Loucy (cell line): ENCODE results near the gene MECR.
"Not testable (repeated sequence)": the region's sequence is repeated elsewhere in the genome, so short reads cannot be mapped to it uniquely, and the experiment has no call there.

ENCODE experiments used
- H2AFZ ChIP-seq: fragments of 200-600 bp; sonication (generic); 2 replicates; pipeline ENCODE4 v1.6.0; 2016; ENCODE audit warnings: antibody characterized with exemption, mild to moderate bottlenecking, low read length, moderate library complexity
- H3F3A ChIP-seq: fragments of 200-600 bp; 2 replicates; pipeline ENCODE4 v1.6.0; 2016; ENCODE audit warnings: antibody characterized with exemption, low read depth, mild to moderate bottlenecking
- H3K27me3 ChIP-seq: fragments of 200-600 bp; sonication (generic); 2 replicates; pipeline ENCODE4 v1.6.1; 2014; ENCODE audit warnings: low read length, mild to moderate bottlenecking; ENCODE audit not compliant: insufficient read depth, poor library complexity, severe bottlenecking
- H3K36me3 ChIP-seq: fragments of 200-600 bp; sonication (generic); 2 replicates; pipeline ENCODE4 v1.6.1; 2016; ENCODE audit warnings: low read length; ENCODE audit not compliant: insufficient read depth
- H3K4me1 ChIP-seq: fragments of 200-600 bp; sonication (generic); 2 replicates; pipeline ENCODE4 v1.5.1; 2014; ENCODE audit warnings: low read length, mild to moderate bottlenecking; ENCODE audit not compliant: insufficient read depth, poor library complexity, severe bottlenecking
- H3K4me2 ChIP-seq: fragments of 200-600 bp; sonication (generic); 2 replicates; pipeline ENCODE4 v1.6.0; 2014; ENCODE audit warnings: antibody characterized with exemption, low read length, low read depth, mild to moderate bottlenecking; ENCODE audit not compliant: poor library complexity, severe bottlenecking
- H3K4me3 ChIP-seq: fragments of 200-600 bp; sonication (generic); 2 replicates; pipeline ENCODE4 v1.5.1; 2014; ENCODE audit warnings: low read length, mild to moderate bottlenecking, mixed read lengths; ENCODE audit not compliant: poor library complexity, severe bottlenecking
- H3K79me2 ChIP-seq: fragments of 200-600 bp; sonication (generic); 2 replicates; pipeline ENCODE4 v1.6.1; 2014; ENCODE audit warnings: low read length; ENCODE audit not compliant: insufficient read depth
- H3K9ac ChIP-seq: fragments of 200-600 bp; sonication (generic); 2 replicates; pipeline ENCODE4 v1.6.0; 2014; ENCODE audit warnings: mild to moderate bottlenecking, low read depth, low read length, moderate library complexity; ENCODE audit not compliant: poor library complexity, severe bottlenecking
- H3K9me2 ChIP-seq: fragments of 200-600 bp; sonication (generic); replicated peaks from 2 replicates; pipeline ENCODE4 v1.6.1; 2016; ENCODE audit warnings: low read depth, low read length, mixed read lengths
- H3K9me3 ChIP-seq: fragments of 200-600 bp; sonication (generic); 2 replicates; pipeline ENCODE4 v1.6.1; 2014; ENCODE audit warnings: mild to moderate bottlenecking, antibody characterized with exemption, low read length, low read depth; ENCODE audit not compliant: insufficient read depth
- H4K20me1 ChIP-seq: fragments of 200-600 bp; sonication (generic); 2 replicates; pipeline ENCODE4 v1.6.0; 2014; ENCODE audit warnings: antibody characterized with exemption, low read length, mild to moderate bottlenecking; ENCODE audit not compliant: insufficient read depth, poor library complexity, severe bottlenecking
- EZH2phosphoT487 ChIP-seq: fragments of 200-600 bp; IDR thresholded peaks from 2 replicates; pipeline ENCODE4 v1.6.1; 2018; ENCODE audit warnings: antibody characterized with exemption, mild to moderate bottlenecking, moderate library complexity, borderline replicate concordance
- TF ChIP-seq, protein P1 (sequence below): fragments of 200-600 bp; sonication (generic); conservative IDR thresholded peaks from 2 replicates; pipeline ENCODE4 v1.5.1; 2014; ENCODE audit warnings: mild to moderate bottlenecking, antibody characterized with exemption, low read length

MECR gene

DNA sequence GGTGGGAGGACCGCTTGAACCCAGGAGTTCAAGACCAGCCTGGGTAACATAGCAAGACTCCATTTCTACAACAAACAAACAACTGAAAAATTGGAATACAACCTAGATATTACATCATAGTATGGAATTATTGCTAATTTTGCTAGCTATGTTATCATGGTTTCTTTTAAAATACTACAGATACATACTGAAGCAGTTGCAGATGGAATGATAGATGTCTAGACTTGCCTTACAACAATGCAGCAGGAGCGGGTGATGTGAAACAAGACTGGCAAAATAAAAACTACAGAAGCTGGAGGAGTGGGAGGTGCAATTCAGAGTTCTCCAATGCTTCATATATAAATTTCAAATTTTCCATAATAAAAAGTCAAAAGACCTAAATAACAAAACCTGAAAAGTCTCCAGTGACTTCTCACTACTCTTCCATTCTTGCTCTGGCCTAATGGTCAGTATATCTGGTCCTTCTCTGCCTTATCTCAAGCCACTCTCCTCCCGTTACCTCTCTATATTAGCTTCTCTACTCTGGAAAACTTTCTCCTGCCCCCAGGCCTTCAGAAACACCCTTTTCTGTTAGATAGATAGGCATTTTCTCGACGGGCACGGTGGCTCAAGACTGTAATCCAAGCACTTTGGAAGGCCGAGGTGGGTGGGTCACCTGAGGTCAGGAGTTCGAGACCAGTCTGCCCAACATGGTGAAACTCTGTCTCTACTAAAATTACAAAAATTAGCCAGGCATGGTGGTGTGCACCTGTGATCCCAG is 78.5 kb downstream of the MECR start:
- no peaks in the 10 kb centered on the region for H3F3A ChIP-seq
- peaks cover 9% of the 10 kb centered on the region for H4K20me1 ChIP-seq
- H3K4me3 ChIP-seq, result no peak overlapping the region
- no peak overlapping the region for H3K4me2 ChIP-seq
- H3K9ac ChIP-seq, result no peak overlapping the region
- no peaks in the 10 kb centered on the region for H3K9me2 ChIP-seq
- H3K4me1 ChIP-seq, result no peaks in the 10 kb centered on the region
- no peak overlapping the region for H2AFZ ChIP-seq
- no peaks in the 10 kb centered on the region for H3K9me3 ChIP-seq
- H3K27me3 ChIP-seq, result no peaks in the 10 kb centered on the region
- TF ChIP-seq, protein P1, sequence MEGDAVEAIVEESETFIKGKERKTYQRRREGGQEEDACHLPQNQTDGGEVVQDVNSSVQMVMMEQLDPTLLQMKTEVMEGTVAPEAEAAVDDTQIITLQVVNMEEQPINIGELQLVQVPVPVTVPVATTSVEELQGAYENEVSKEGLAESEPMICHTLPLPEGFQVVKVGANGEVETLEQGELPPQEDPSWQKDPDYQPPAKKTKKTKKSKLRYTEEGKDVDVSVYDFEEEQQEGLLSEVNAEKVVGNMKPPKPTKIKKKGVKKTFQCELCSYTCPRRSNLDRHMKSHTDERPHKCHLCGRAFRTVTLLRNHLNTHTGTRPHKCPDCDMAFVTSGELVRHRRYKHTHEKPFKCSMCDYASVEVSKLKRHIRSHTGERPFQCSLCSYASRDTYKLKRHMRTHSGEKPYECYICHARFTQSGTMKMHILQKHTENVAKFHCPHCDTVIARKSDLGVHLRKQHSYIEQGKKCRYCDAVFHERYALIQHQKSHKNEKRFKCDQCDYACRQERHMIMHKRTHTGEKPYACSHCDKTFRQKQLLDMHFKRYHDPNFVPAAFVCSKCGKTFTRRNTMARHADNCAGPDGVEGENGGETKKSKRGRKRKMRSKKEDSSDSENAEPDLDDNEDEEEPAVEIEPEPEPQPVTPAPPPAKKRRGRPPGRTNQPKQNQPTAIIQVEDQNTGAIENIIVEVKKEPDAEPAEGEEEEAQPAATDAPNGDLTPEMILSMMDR, result no peak
- no peak for TF ChIP-seq EZH2phosphoT487
- H3K36me3 ChIP-seq, result peaks cover 98% of the 10 kb centered on the region
- H3K79me2 ChIP-seq, result peaks cover 16% of the 10 kb centered on the region; the same call in 1 of the 2 replicates

DNA sequence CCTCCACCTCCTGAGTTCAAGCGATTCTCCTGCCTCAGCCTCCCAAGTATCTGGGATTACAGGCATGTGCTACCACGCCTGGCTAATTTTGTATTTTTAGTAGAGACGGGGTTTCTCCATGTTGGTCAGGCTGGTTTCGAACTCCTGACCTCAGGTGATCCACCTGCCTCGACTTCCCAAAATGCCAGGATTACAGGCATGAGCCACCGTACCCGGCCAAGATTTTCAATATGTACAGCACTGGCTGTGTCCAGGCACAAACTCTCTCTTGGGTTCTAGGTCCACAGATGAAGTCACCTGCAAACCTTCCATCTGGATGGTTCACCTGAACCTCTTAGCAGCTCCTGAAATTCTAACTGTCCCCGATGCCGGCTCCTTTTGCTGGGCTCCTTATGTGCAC is 80.4 kb downstream of the MECR start:
- H3K79me2 ChIP-seq, H3K4me1 ChIP-seq, H3K9ac ChIP-seq, H4K20me1 ChIP-seq, H3K4me3 ChIP-seq, H3F3A ChIP-seq, H2AFZ ChIP-seq, H3K4me2 ChIP-seq, H3K9me2 ChIP-seq, H3K27me3 ChIP-seq, H3K9me3 ChIP-seq: not testable (repeated sequence)
- peaks cover 95% of the 10 kb centered on the region for H3K36me3 ChIP-seq

DNA sequence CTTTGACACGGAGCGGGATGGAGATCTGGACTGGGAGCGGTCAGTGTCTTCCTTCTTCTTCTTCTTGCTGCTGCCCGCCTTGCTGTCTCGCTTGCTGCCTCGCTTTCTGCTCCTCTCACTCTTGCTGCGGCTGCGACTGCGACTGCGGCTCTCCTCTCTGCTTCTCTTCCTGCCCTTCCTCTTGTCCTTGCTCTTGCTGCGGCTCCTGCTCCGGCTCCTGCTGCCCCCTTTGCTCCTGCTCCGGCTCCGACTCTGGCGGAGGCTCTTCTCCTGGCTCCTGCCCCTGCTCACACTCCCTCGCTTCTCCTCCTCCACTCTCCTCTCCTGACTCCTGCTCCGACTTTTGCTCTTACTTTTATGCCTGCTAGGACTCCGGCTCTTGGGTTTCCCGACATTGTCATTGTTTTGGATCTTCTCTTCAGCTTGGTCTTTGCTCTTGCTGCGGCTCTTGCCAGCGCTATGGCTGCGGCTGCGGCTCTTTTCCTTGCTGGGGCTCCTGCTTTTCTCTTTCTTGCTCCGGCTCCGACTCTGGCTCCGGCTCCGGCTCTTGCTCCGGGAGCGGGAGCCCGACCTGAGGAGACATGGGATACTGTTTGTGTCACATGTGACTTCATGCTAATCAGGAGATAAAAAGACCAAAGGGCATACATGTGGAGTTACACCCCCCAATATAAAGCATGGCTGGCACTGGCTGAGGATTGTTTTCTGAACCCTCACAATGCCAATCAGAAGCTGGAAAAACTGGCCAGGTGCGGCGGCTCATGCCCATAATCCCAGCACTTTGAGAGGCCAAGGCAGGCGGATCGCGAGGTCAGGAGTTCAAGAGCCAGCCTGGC is 81.9 kb downstream of the MECR start:
- TF ChIP-seq EZH2phosphoT487, result no peak
- TF ChIP-seq, protein P1, result no peak
- H3K9ac ChIP-seq, result no peak overlapping the region
- H3K4me2 ChIP-seq, result no peak overlapping the region
- 0 out of 2 replicates have a peak, but pooled peaks cover 4% of the 10 kb centered on the region for H3K79me2 ChIP-seq
- no peak overlapping the region for H2AFZ ChIP-seq
- no peaks in the 10 kb centered on the region for H3K9me3 ChIP-seq
- 0 out of 2 replicates have a peak, but pooled peaks cover 3% of the 10 kb centered on the region for H3F3A ChIP-seq
- H3K9me2 ChIP-seq, result no peaks in the 10 kb centered on the region
- peaks cover 80% of the 10 kb centered on the region for H3K36me3 ChIP-seq
- no peaks in the 10 kb centered on the region for H3K27me3 ChIP-seq
- H4K20me1 ChIP-seq, result peaks cover 5% of the 10 kb centered on the region
- H3K4me3 ChIP-seq, result no peak overlapping the region
- no peaks in the 10 kb centered on the region for H3K4me1 ChIP-seq
